Hepatocyte (in vitro differentiated cells): ENCODE measurements around the gene ADORA1.

ENCODE experiments used
- EZH2 ChIP-seq: fragments of 200-600 bp; sonication (generic); IDR thresholded peaks from 2 replicates; pipeline ENCODE4 v1.6.1; 2016; ENCODE audit warnings: antibody characterized with exemption, mild to moderate bottlenecking, borderline replicate concordance
- EZH2phosphoT487 ChIP-seq: fragments of 200-600 bp; sonication (generic); IDR thresholded peaks from one replicate; pipeline ENCODE4 v1.6.1; 2018; ENCODE audit warnings: antibody characterized with exemption, mild to moderate bottlenecking, low read depth, moderate library complexity; ENCODE audit not compliant: unreplicated experiment, severe bottlenecking
- TF ChIP-seq, protein P1 (sequence below): fragments of 200-600 bp; sonication (generic); IDR thresholded peaks from 2 replicates; pipeline ENCODE4 v1.5.1; 2016; ENCODE audit warnings: antibody characterized with exemption, mild to moderate bottlenecking; ENCODE audit not compliant: poor library complexity

DNA sequence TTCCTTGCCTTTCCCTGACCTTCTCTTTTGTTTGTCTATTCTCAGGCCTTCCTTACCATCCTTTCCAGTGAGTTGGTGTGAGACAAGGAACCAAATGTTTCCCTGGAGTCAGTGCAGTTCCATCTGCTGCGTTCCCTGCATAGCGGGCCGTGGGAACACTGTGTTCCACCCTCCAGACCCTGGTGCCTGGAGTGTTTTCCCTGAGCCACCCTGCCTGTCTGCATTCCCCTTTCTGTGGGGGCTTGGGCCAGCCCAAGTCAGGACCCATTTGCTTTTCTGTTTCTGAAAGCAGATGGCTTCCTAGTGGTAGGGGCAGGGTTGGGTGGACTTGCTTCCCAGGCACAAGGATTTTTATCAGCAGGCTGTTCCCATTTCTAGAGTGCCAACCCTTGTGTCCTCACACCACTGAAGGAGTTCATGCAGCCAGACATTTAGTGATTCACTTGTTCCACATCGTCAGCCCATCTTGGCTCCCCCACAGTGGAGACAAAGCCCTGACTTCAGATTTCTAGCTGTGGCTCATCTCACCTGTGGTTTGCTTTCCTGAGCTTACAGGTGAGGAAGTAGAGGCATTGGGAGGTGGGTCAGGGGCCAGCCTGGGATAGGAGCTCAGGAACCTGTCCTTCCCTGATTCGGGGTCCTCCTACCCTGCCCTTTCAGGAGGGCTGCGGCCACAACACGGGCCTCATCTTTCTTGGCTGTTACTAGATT is 27.6 kb upstream of the ADORA1 start:
- TF ChIP-seq, protein P1, sequence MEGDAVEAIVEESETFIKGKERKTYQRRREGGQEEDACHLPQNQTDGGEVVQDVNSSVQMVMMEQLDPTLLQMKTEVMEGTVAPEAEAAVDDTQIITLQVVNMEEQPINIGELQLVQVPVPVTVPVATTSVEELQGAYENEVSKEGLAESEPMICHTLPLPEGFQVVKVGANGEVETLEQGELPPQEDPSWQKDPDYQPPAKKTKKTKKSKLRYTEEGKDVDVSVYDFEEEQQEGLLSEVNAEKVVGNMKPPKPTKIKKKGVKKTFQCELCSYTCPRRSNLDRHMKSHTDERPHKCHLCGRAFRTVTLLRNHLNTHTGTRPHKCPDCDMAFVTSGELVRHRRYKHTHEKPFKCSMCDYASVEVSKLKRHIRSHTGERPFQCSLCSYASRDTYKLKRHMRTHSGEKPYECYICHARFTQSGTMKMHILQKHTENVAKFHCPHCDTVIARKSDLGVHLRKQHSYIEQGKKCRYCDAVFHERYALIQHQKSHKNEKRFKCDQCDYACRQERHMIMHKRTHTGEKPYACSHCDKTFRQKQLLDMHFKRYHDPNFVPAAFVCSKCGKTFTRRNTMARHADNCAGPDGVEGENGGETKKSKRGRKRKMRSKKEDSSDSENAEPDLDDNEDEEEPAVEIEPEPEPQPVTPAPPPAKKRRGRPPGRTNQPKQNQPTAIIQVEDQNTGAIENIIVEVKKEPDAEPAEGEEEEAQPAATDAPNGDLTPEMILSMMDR = no peak
- TF ChIP-seq EZH2phosphoT487 = no peak
- TF ChIP-seq EZH2 = no peak
